HepG2 (cell line): ENCODE data around the gene RTN4.

ENCODE experiments used
- CBX2 ChIP-seq, 2 experiments: fragments of 200-600 bp in 1 of 2; sonication (generic); formaldehyde crosslinking in 1 of 2; IDR thresholded peaks; 2 replicates each; pipeline versions ENCODE4 v1.7.0 to v1.8.1; 2018 to 2022; ENCODE audit warnings: low read depth in 2 of 2, low read length in 1 of 2, mild to moderate bottlenecking in 1 of 2, missing genetic modification reagents in 1 of 2
- CTCF ChIP-seq: sonication (generic); formaldehyde crosslinking; IDR thresholded peaks from 2 replicates; pipeline ENCODE4 v1.5.0; 2020; ENCODE audit warnings: mild to moderate bottlenecking, missing genetic modification reagents, moderate library complexity
- GABPA ChIP-seq, 2 experiments: IDR thresholded peaks; 2 replicates each; pipeline ENCODE4 v1.6.1; 2011 to 2016; ENCODE audit warnings: low read depth in 2 of 2, low read length in 1 of 2, missing biosample characterization in 1 of 2, missing genetic modification characterization in 1 of 2
- NFIC ChIP-seq: IDR thresholded peaks from 2 replicates; pipeline ENCODE4 v1.6.1; 2012; ENCODE audit warnings: mild to moderate bottlenecking, low read length, inconsistent platforms
- RELA ChIP-seq: sonication (generic); formaldehyde crosslinking; IDR thresholded peaks from 2 replicates; pipeline ENCODE4 v1.4.0; 2020; ENCODE audit warnings: missing genetic modification reagents
- TBL1XR1 ChIP-seq: fragments of 150-350 bp; IDR thresholded peaks from 2 replicates; pipeline ENCODE4 v1.6.1; 2014; ENCODE audit warnings: borderline replicate concordance, low read length; ENCODE audit not compliant: partially characterized antibody
- ZBTB7B ChIP-seq: sonication (generic); formaldehyde crosslinking; IDR thresholded peaks from 2 replicates; pipeline ENCODE4 v1.4.0; 2020; ENCODE audit warnings: missing genetic modification reagents
- ZNF451 ChIP-seq: sonication (generic); formaldehyde crosslinking; IDR thresholded peaks from 2 replicates; pipeline ENCODE4 v1.5.0; 2020; ENCODE audit warnings: mild to moderate bottlenecking, missing genetic modification reagents
- ZZZ3 ChIP-seq: sonication (generic); formaldehyde crosslinking; IDR thresholded peaks from 2 replicates; pipeline ENCODE4 v1.4.0; 2020; ENCODE audit warnings: missing genetic modification reagents, mild to moderate bottlenecking, borderline replicate concordance

- TF ChIP-seq ZNF451 (no peak), ZZZ3 (no peak), CTCF (CRISPR knock-in tag) (no peak), CBX2 (IDR thresholded peaks at IDR 0.05; ENCODE audit: low read depth, low read length) (no peak), CBX2 (CRISPR knock-in tag; IDR thresholded peaks at IDR 0.05; ENCODE audit: low read depth) (no peak), GABPA (IDR thresholded peaks at IDR 0.05; ENCODE audit: low read depth, low read length) (no peak), GABPA (CRISPR knock-in tag; IDR thresholded peaks at IDR 0.05; ENCODE audit: low read depth) (no peak), RELA (CRISPR knock-in tag) (no peak), NFIC (no peak), ZBTB7B (CRISPR knock-in tag) (no peak), TBL1XR1 (no peak)
These were observed 32.4 kb downstream of the RTN4 start for GRCh38 chr2:55017880-55018279.
